Chondrocyte (in vitro differentiated cells): ENCODE results near the gene CORO7. TPM values are rescaled to one million over a fixed set of nuclear protein-coding genes. Genes with fewer than 3 reads are reported as not detected.

Experiments
- DNase-seq: peaks from one replicate; pipeline ENCODE4 v3.0.0; 2021; ENCODE audit warnings: mixed read lengths, low spot score
- H3K27ac Mint-ChIP-seq: one replicate; pipeline ENCODE4 v1.8.0; 2021; ENCODE audit warnings: mild to moderate bottlenecking, moderate library complexity, mixed read lengths; ENCODE audit not compliant: unreplicated experiment
- H3K27me3 Mint-ChIP-seq: 2 replicates; pipeline ENCODE4 v1.8.0; 2021; ENCODE audit warnings: low read depth, mixed read lengths
- H3K36me3 Mint-ChIP-seq: 2 replicates; pipeline ENCODE4 v1.8.0; 2021; ENCODE audit warnings: low read depth, mixed read lengths
- H3K4me1 Mint-ChIP-seq: 2 replicates; pipeline ENCODE4 v1.8.0; 2021; ENCODE audit warnings: low read depth, mild to moderate bottlenecking, mixed read lengths
- H3K4me3 Mint-ChIP-seq: one replicate; pipeline ENCODE4 v1.8.0; 2021; ENCODE audit warnings: mild to moderate bottlenecking, moderate library complexity, mixed read lengths; ENCODE audit not compliant: unreplicated experiment
- H3K9me3 Mint-ChIP-seq: 2 replicates; pipeline ENCODE4 v1.8.0; 2021; ENCODE audit warnings: low read depth, mixed read lengths
- CTCF ChIP-seq: fragments of 200-600 bp; sonication (generic); IDR thresholded peaks from 2 replicates; pipeline ENCODE4 v1.5.0; 2021; ENCODE audit warnings: antibody characterized with exemption, mild to moderate bottlenecking, moderate library complexity
- total RNA-seq: library from RNA; stranded (reverse); gene quantifications from 3 replicates; pipeline ENCODE4 v1.2.1, GENCODE V29; 2021

The CORO7 gene
- total RNA-seq, 1 donor from 2014 or later = 24.6 TPM

GRCh38 chr16:4455081-4455480 is 38.7 kb upstream of the CORO7 start:
- H3K27me3 Mint-ChIP-seq = no peaks in the 10 kb centered on the region
- DNase-seq = no peak
- no peak overlapping the region for H3K4me3 Mint-ChIP-seq
- no peak for TF ChIP-seq CTCF
- peaks cover 5% of the 10 kb centered on the region for H3K4me1 Mint-ChIP-seq
- no peak overlapping the region for H3K27ac Mint-ChIP-seq
- peaks cover 27% of the 10 kb centered on the region for H3K36me3 Mint-ChIP-seq
- H3K9me3 Mint-ChIP-seq = no peaks in the 10 kb centered on the region

- H3K27me3 Mint-ChIP-seq = no peaks in the 10 kb centered on the region
- DNase-seq = no peak
- peak overlapping the region; percentile 49 for H3K27ac Mint-ChIP-seq
- peaks cover 5% of the 10 kb centered on the region for H3K4me1 Mint-ChIP-seq
- TF ChIP-seq CTCF = no peak
- H3K9me3 Mint-ChIP-seq = no peaks in the 10 kb centered on the region
- no peak overlapping the region for H3K4me3 Mint-ChIP-seq
- peaks cover 29% of the 10 kb centered on the region for H3K36me3 Mint-ChIP-seq
Observed at GRCh38 chr16:4454623-4455022, 38.2 kb upstream of the CORO7 start.

- Mint-ChIP-seq H3K36me3 (peaks cover 32% of the 10 kb centered on the region), H3K4me3 (no peak overlapping the region), H3K4me1 (peaks cover 5% of the 10 kb centered on the region), H3K27ac (no peak overlapping the region), H3K27me3 (no peaks in the 10 kb centered on the region), H3K9me3 (no peaks in the 10 kb centered on the region)
- no peak for TF ChIP-seq CTCF
- DNase-seq = no peak
Observed at GRCh38 chr16:4452674-4453073, 36.3 kb upstream of the CORO7 start.

GRCh38 chr16:4450931-4451519 is 34.6 kb upstream of the CORO7 start:
- DNase-seq = no peak

GRCh38 chr16:4450430-4450829 is 34.0 kb upstream of the CORO7 start:
- TF ChIP-seq CTCF = no peak
- H3K27me3 Mint-ChIP-seq = no peaks in the 10 kb centered on the region
- H3K27ac Mint-ChIP-seq = peak overlapping the region; percentile 49
- H3K36me3 Mint-ChIP-seq = peaks cover 36% of the 10 kb centered on the region
- no peak for DNase-seq
- peaks cover 5% of the 10 kb centered on the region for H3K4me1 Mint-ChIP-seq
- no peaks in the 10 kb centered on the region for H3K9me3 Mint-ChIP-seq
- H3K4me3 Mint-ChIP-seq = no peak overlapping the region

More at GRCh38 chr16:4450931-4451519, 34.6 kb upstream of the CORO7 start:
- no peak for TF ChIP-seq CTCF
- Mint-ChIP-seq H3K27me3 (no peaks in the 10 kb centered on the region), H3K4me1 (peaks cover 5% of the 10 kb centered on the region), H3K36me3 (peaks cover 38% of the 10 kb centered on the region), H3K4me3 (no peak overlapping the region), H3K27ac (peak overlapping the region; percentile 49), H3K9me3 (no peaks in the 10 kb centered on the region)
